ENCODE measurements around the gene PCYOX1L.

GRCh38 chr5:149388498-149389190 lies 30.8 kb downstream of the PCYOX1L start:
- no peak for TF ChIP-seq MAZ (IDR thresholded peaks at IDR 0.05; ENCODE audit: borderline replicate concordance, low read depth, low read length)
- TF ChIP-seq CTCF (IDR thresholded peaks at IDR 0.05), result no peak
- TF ChIP-seq TP53 (CRISPR knock-in tag; IDR thresholded peaks at IDR 0.05), result no peak
- TF ChIP-seq HMGXB4 (CRISPR knock-in tag; IDR thresholded peaks at IDR 0.05; ENCODE audit: borderline replicate concordance), result no peak
- no peak for TF ChIP-seq SMC3 (IDR thresholded peaks at IDR 0.05)
- TF ChIP-seq ZFP36 (IDR thresholded peaks at IDR 0.05; ENCODE audit: borderline replicate concordance, partially characterized antibody), result no peak
- no peak for TF ChIP-seq POLR2A (IDR thresholded peaks at IDR 0.05; ENCODE audit: low read length)
- no peak for TF ChIP-seq ATOH8 (CRISPR knock-in tag; IDR thresholded peaks at IDR 0.05; ENCODE audit: low read depth)
- TF ChIP-seq MAX (IDR thresholded peaks at IDR 0.05), result no peak
- TF ChIP-seq USF2 (IDR thresholded peaks at IDR 0.05), result no peak
- no peak for TF ChIP-seq FOSL2 (IDR thresholded peaks at IDR 0.05)
- TF ChIP-seq FOSL2 (CRISPR knock-in tag; IDR thresholded peaks at IDR 0.05), result no peak
- no peak for TF ChIP-seq REST (IDR thresholded peaks at IDR 0.05)
- no peak for TF ChIP-seq GATA3 (IDR thresholded peaks at IDR 0.05; ENCODE audit: borderline replicate concordance)
